ENCODE measurements around the gene ITGB5.

The ITGB5 gene

GRCh38 chr3:124885466-124886167, 1.5 kb downstream of the ITGB5 start:
- TF ChIP-seq CTCF (IDR thresholded peaks at IDR 0.05; ENCODE audit: low read depth, low read length, missing control alignments): no peak
- no peak for DNase-seq (ENCODE audit: extremely low read depth, low read depth)
- peak overlapping the region; percentile 65 for H3K4me3 ChIP-seq (replicated peaks; ENCODE audit: low read depth, low read length)

GRCh38 chr3:124884474-124885101, 2.6 kb downstream of the ITGB5 start:
- H3K4me3 ChIP-seq (replicated peaks; ENCODE audit: low read depth, low read length): no peak overlapping the region
- TF ChIP-seq CTCF (IDR thresholded peaks at IDR 0.05; ENCODE audit: low read depth, low read length, missing control alignments): no peak
- no peak for DNase-seq (ENCODE audit: extremely low read depth, low read depth)

- no peak overlapping the region for H3K4me3 ChIP-seq (replicated peaks; ENCODE audit: low read depth, low read length)
- DNase-seq (ENCODE audit: extremely low read depth, low read depth): no peak
- no peak for TF ChIP-seq CTCF (IDR thresholded peaks at IDR 0.05; ENCODE audit: low read depth, low read length, missing control alignments)
These were observed 3.2 kb downstream of the ITGB5 start for GRCh38 chr3:124883766-124884473.

- H3K4me3 ChIP-seq (replicated peaks; ENCODE audit: low read depth, low read length): no peak overlapping the region
- TF ChIP-seq CTCF (IDR thresholded peaks at IDR 0.05; ENCODE audit: low read depth, low read length, missing control alignments): no peak
- no peak for DNase-seq (ENCODE audit: extremely low read depth, low read depth)
These were observed 4.1 kb downstream of the ITGB5 start for GRCh38 chr3:124882816-124883747.

GRCh38 chr3:124881976-124882697, 5.0 kb downstream of the ITGB5 start:
- TF ChIP-seq CTCF (IDR thresholded peaks at IDR 0.05; ENCODE audit: low read depth, low read length, missing control alignments): no peak
- DNase-seq (ENCODE audit: extremely low read depth, low read depth): no peak
- H3K4me3 ChIP-seq (replicated peaks; ENCODE audit: low read depth, low read length): no peak overlapping the region

- no peak for TF ChIP-seq CTCF (IDR thresholded peaks at IDR 0.05; ENCODE audit: low read depth, low read length, missing control alignments)
- no peak for DNase-seq (ENCODE audit: extremely low read depth, low read depth)
- no peak overlapping the region for H3K4me3 ChIP-seq (replicated peaks; ENCODE audit: low read depth, low read length)
These were observed 7.9 kb downstream of the ITGB5 start for GRCh38 chr3:124879337-124879680.
